Stomach (tissue), 9 donors: ENCODE results near the gene L3MBTL4. TPM values are rescaled to one million over a fixed set of nuclear protein-coding genes. Genes with fewer than 3 reads are reported as not detected.

ENCODE experiments used
- DNase-seq, 2 donors: peaks; one replicate each; pipeline versions ENCODE4 v3.0.0 to v3.0.0-alpha.2; 2013 to 2019
- H3K27ac ChIP-seq, 5 donors: fragments of 200-600 bp in 4 of 5; sonication (generic) in 4 of 5; one replicate each; pipeline ENCODE4 v1.5.1; 2013 to 2019; ENCODE audit warnings: mild to moderate bottlenecking in 1 of 5, moderate library complexity in 1 of 5
- H3K27me3 ChIP-seq, 3 donors: fragments of 200-600 bp; sonication (generic); one replicate each; pipeline ENCODE4 v1.5.1; 2017 to 2019; ENCODE audit warnings: mixed run types in 1 of 3
- H3K36me3 ChIP-seq, 4 donors: fragments of 200-600 bp; sonication (generic); 1 replicate in 3 of 4; 2 replicates in 1 of 4; pipeline ENCODE4 v1.5.1; 2016 to 2019
- H3K4me1 ChIP-seq, 4 donors: fragments of 200-600 bp; sonication (generic); one replicate each; pipeline ENCODE4 v1.5.1; 2016 to 2019
- H3K4me3 ChIP-seq, 4 donors: fragments of 200-600 bp; sonication (generic) in 3 of 4; one replicate each; pipeline ENCODE4 v1.5.1; 2016 to 2019; ENCODE audit warnings: mild to moderate bottlenecking in 1 of 4
- H3K9me3 ChIP-seq, 4 donors: fragments of 200-600 bp; sonication (generic); one replicate each; pipeline ENCODE4 v1.5.1; 2016 to 2019
- CTCF ChIP-seq, 7 experiments: fragments of 450-650 bp in 4 of 7; fragments of 200-600 bp in 3 of 7; sonication (generic) in 3 of 7; IDR thresholded peaks; one replicate each; pipeline ENCODE4 v1.5.1; 2016 to 2019; ENCODE audit warnings: antibody characterized with exemption in 7 of 7, control low read depth in 2 of 7, mild to moderate bottlenecking in 1 of 7
- EP300 ChIP-seq: sonication (generic); formaldehyde crosslinking; IDR thresholded peaks from one replicate; pipeline ENCODE4 v1.6.1; 2017; ENCODE audit warnings: antibody characterized with exemption
- POLR2A ChIP-seq, 4 donors: fragments of 450-650 bp; IDR thresholded peaks; one replicate each; pipeline ENCODE4 v1.6.1; 2016; ENCODE audit warnings: antibody characterized with exemption in 4 of 4, control low read depth in 2 of 4, mild to moderate bottlenecking in 1 of 4, moderate library complexity in 1 of 4
- POLR2AphosphoS5 ChIP-seq, 3 donors: sonication (generic); formaldehyde crosslinking; IDR thresholded peaks; one replicate each; pipeline ENCODE4 v1.6.1; 2016; ENCODE audit warnings: antibody characterized with exemption in 3 of 3
- WGBS, 5 donors: extraction: QIAGEN DNeasy Blood & Tissue Kit in 3 of 5; methylation state at CpG; one replicate each; pipeline versions ENCODE4 v1.1.5 to v1.1.7; 2013 to 2018; 5-methylcytosine and 5-hydroxymethylcytosine counted together
- intact Hi-C: fragments of 100-400 bp; cut with DNase I; formaldehyde crosslinking; loops from one replicate; pipeline ENCODE4 v1.15.1; 2023; ENCODE audit warnings: low total_unique reads
- polyA plus RNA-seq, 3 donors: library from polyadenylated mRNA; stranded (reverse); fragments of 200-250 nt; gene quantifications; one replicate each; pipeline ENCODE4 v1.2.3, GENCODE V29; 2013
- total RNA-seq, 5 donors: library from RNA; depleted of rRNA; stranded (reverse); fragments of >200 nt; gene quantifications; one replicate each; pipeline versions ENCODE4 v1.1.0 to v1.2.3, GENCODE V29; 2014 to 2016
- donor health status: healthy with polysubstance abuse.
- donor health status: Bipolar disorder and iron deficiency.
- donor health status: healthy.

The L3MBTL4 gene
- total and polyA plus RNA-seq, 8 donors, result 1.9 to 23.3 (median 7.6) TPM

GRCh38 chr18:5918205-5918858, 496.4 kb downstream of the L3MBTL4 start:
- 76 to 81% (median 78%) methylated on average over 3 of the region's 3 CpGs for WGBS, 5 donors
- no peak for DNase-seq
- intact Hi-C loops, result no loop called here
- H3K4me1 ChIP-seq, result no peaks in the 10 kb centered on the region
- no peaks in the 10 kb centered on the region for H3K9me3 ChIP-seq
- no peak overlapping the region for H3K27ac ChIP-seq
- no peak overlapping the region for H3K4me3 ChIP-seq
- no peaks in the 10 kb centered on the region for H3K27me3 ChIP-seq
- H3K36me3 ChIP-seq, result no peaks in the 10 kb centered on the region
- TF ChIP-seq POLR2AphosphoS5 (IDR thresholded peaks at IDR 0.05), result no peak

GRCh38 chr18:5914951-5915350, 499.8 kb downstream of the L3MBTL4 start:
- Histone ChIP-seq H3K4me3 (no peak overlapping the region), H3K27ac (no peak overlapping the region), H3K36me3 (no peaks in the 10 kb centered on the region), H3K27me3 (no peaks in the 10 kb centered on the region), H3K9me3 (no peaks in the 10 kb centered on the region), H3K4me1 (no peaks in the 10 kb centered on the region)
- intact Hi-C loops, result no loop called here
- WGBS, 5 donors, result 75 to 83% (median 81%) methylated on average over 5 of the region's 5 CpGs
- no peak for TF ChIP-seq CTCF (IDR thresholded peaks at IDR 0.05)
- no peak for TF ChIP-seq POLR2AphosphoS5 (IDR thresholded peaks at IDR 0.05)
- no peak for TF ChIP-seq EP300
- no peak for TF ChIP-seq POLR2A (IDR thresholded peaks at IDR 0.05)
- no peak for DNase-seq

GRCh38 chr18:5914016-5914415, 500.7 kb downstream of the L3MBTL4 start:
- Histone ChIP-seq H3K27me3 (no peaks in the 10 kb centered on the region), H3K4me3 (no peak overlapping the region), H3K4me1 (no peaks in the 10 kb centered on the region), H3K9me3 (no peaks in the 10 kb centered on the region), H3K36me3 (no peaks in the 10 kb centered on the region), H3K27ac (no peak overlapping the region)
- no peak for DNase-seq
- 38 to 63% (median 58%) methylated on average over 1 of the region's 1 CpG for WGBS, 5 donors
- TF ChIP-seq EP300, result no peak
- no peak for TF ChIP-seq POLR2A (IDR thresholded peaks at IDR 0.05)
- TF ChIP-seq CTCF (IDR thresholded peaks at IDR 0.05), result no peak
- no peak for TF ChIP-seq POLR2AphosphoS5 (IDR thresholded peaks at IDR 0.05)
- intact Hi-C loops, result no loop called here

- DNase-seq, result no peak
- Histone ChIP-seq H3K4me1 (no peaks in the 10 kb centered on the region), H3K27me3 (no peaks in the 10 kb centered on the region), H3K9me3 (no peaks in the 10 kb centered on the region), H3K36me3 (no peaks in the 10 kb centered on the region), H3K27ac (no peak overlapping the region), H3K4me3 (no peak overlapping the region)
- WGBS, 5 donors, result 59 to 69% (median 68%) methylated on average over 7 of the region's 7 CpGs
- intact Hi-C loops, result no loop called here
- TF ChIP-seq POLR2A (IDR thresholded peaks at IDR 0.05) (no peak), EP300 (no peak), CTCF (IDR thresholded peaks at IDR 0.05) (no peak), POLR2AphosphoS5 (IDR thresholded peaks at IDR 0.05) (no peak)
Observed at GRCh38 chr18:5912566-5912965, 502.1 kb downstream of the L3MBTL4 start.

GRCh38 chr18:5909125-5909524, 505.6 kb downstream of the L3MBTL4 start:
- no peaks in the 10 kb centered on the region for H3K36me3 ChIP-seq
- H3K27ac ChIP-seq, result no peak overlapping the region
- peaks cover 0 to 8% (median 0%) of the 10 kb centered on the region in 3 donors for H3K27me3 ChIP-seq
- WGBS, 5 donors, result 72 to 79% (median 78%) methylated on average over 2 of the region's 2 CpGs
- no peak overlapping the region for H3K4me3 ChIP-seq
- H3K4me1 ChIP-seq, result no peaks in the 10 kb centered on the region
- no peak for DNase-seq
- intact Hi-C loops, result no loop called here
- no peaks in the 10 kb centered on the region for H3K9me3 ChIP-seq
- TF ChIP-seq POLR2AphosphoS5 (IDR thresholded peaks at IDR 0.05), result no peak
- no peak for TF ChIP-seq CTCF (IDR thresholded peaks at IDR 0.05)
- no peak for TF ChIP-seq EP300
- no peak for TF ChIP-seq POLR2A (IDR thresholded peaks at IDR 0.05)
